Measurements from ENCODE around the gene KLK12.

KLK12 gene

GRCh38 chr19:51044327-51044726 is 9.5 kb upstream of the KLK12 start:
- no peak overlapping the region for H3K4me3 ChIP-seq (ENCODE audit: low read depth, low read length)
- no peak overlapping the region for H2AFZ ChIP-seq
- H3K4me2 ChIP-seq (ENCODE audit: low read length) = no peak overlapping the region
- no peaks in the 10 kb centered on the region for H3K36me3 ChIP-seq (ENCODE audit: control insufficient read depth, insufficient read depth, low read length)
- no peak overlapping the region for H3K27ac ChIP-seq
- H3K79me2 ChIP-seq = no peaks in the 10 kb centered on the region
- H3K4me1 ChIP-seq = no peaks in the 10 kb centered on the region
- H3K9ac ChIP-seq = no peak overlapping the region
- no peaks in the 10 kb centered on the region for H3K27me3 ChIP-seq (ENCODE audit: control insufficient read depth, insufficient read depth, low read length)
- no peaks in the 10 kb centered on the region for H3K9me3 ChIP-seq (ENCODE audit: control insufficient read depth, low read length)
- TF ChIP-seq CTCF (IDR thresholded peaks at IDR 0.05) = no peak

- Histone ChIP-seq H3K27me3 (ENCODE audit: control insufficient read depth, insufficient read depth, low read length) (no peaks in the 10 kb centered on the region), H3K9ac (no peak overlapping the region), H3K4me3 (ENCODE audit: low read depth, low read length) (no peak overlapping the region), H3K9me3 (ENCODE audit: control insufficient read depth, low read length) (no peaks in the 10 kb centered on the region), H3K4me2 (ENCODE audit: low read length) (no peak overlapping the region), H3K27ac (no peak overlapping the region), H3K36me3 (ENCODE audit: control insufficient read depth, insufficient read depth, low read length) (no peaks in the 10 kb centered on the region), H3K79me2 (no peaks in the 10 kb centered on the region), H2AFZ (no peak overlapping the region), H3K4me1 (no peaks in the 10 kb centered on the region)
- no peak for TF ChIP-seq CTCF (IDR thresholded peaks at IDR 0.05)
Measured at GRCh38 chr19:51043497-51043896, 8.7 kb upstream of the KLK12 start.

GRCh38 chr19:51040151-51040550 is 5.3 kb upstream of the KLK12 start:
- Histone ChIP-seq H3K9ac (no peak overlapping the region), H3K79me2 (no peaks in the 10 kb centered on the region), H3K9me3 (ENCODE audit: control insufficient read depth, low read length) (no peaks in the 10 kb centered on the region), H3K27ac (no peak overlapping the region), H3K4me3 (ENCODE audit: low read depth, low read length) (no peak overlapping the region), H3K27me3 (ENCODE audit: control insufficient read depth, insufficient read depth, low read length) (no peaks in the 10 kb centered on the region), H3K4me2 (ENCODE audit: low read length) (no peak overlapping the region), H2AFZ (no peak overlapping the region), H3K4me1 (no peaks in the 10 kb centered on the region), H3K36me3 (ENCODE audit: control insufficient read depth, insufficient read depth, low read length) (no peaks in the 10 kb centered on the region)
- TF ChIP-seq CTCF (IDR thresholded peaks at IDR 0.05) = no peak

- no peak overlapping the region for H3K4me2 ChIP-seq (ENCODE audit: low read length)
Measured at GRCh38 chr19:51036519-51036918, 1.7 kb upstream of the KLK12 start.

More at GRCh38 chr19:51036519-51036918, 1.7 kb upstream of the KLK12 start:
- Histone ChIP-seq H3K9me3 (ENCODE audit: control insufficient read depth, low read length) (no peaks in the 10 kb centered on the region), H3K9ac (no peak overlapping the region), H2AFZ (no peak overlapping the region), H3K4me1 (no peaks in the 10 kb centered on the region), H3K79me2 (no peaks in the 10 kb centered on the region), H3K36me3 (ENCODE audit: control insufficient read depth, insufficient read depth, low read length) (no peaks in the 10 kb centered on the region), H3K27ac (no peak overlapping the region), H3K4me3 (ENCODE audit: low read depth, low read length) (no peak overlapping the region), H3K27me3 (ENCODE audit: control insufficient read depth, insufficient read depth, low read length) (no peaks in the 10 kb centered on the region)
- TF ChIP-seq CTCF (IDR thresholded peaks at IDR 0.05) = no peak
